HL-60 (cell line): ENCODE data around the gene THEM5.

Experiments used
- DNase-seq, 2 experiments: peaks; one replicate each; pipeline ENCODE4 v3.0.0-alpha.2; 2010 to 2020; ENCODE audit warnings: low read depth in 1 of 2, low spot score in 1 of 2
- H3K27ac ChIP-seq: fragments of 250-450 bp; sonication (Bioruptor Pico); replicated peaks from 2 replicates; pipeline ENCODE4 v1.5.1; 2020; ENCODE audit warnings: mild to moderate bottlenecking, moderate library complexity
- H3K27me3 ChIP-seq: fragments of 250-450 bp; sonication (Bioruptor Pico); 2 replicates; pipeline ENCODE4 v1.5.1; 2021; ENCODE audit warnings: mild to moderate bottlenecking, moderate library complexity; ENCODE audit not compliant: insufficient read depth, poor library complexity, severe bottlenecking
- H3K4me3 ChIP-seq: replicated peaks from 2 replicates; pipeline ENCODE4 v1.5.1; 2011; ENCODE audit warnings: mild to moderate bottlenecking, control low read depth, low read length; ENCODE audit not compliant: insufficient read depth
- GABPA ChIP-seq: IDR thresholded peaks from 2 replicates; pipeline ENCODE4 v1.6.1; 2012; ENCODE audit warnings: low read depth
- POLR2AphosphoS5 ChIP-seq: IDR thresholded peaks from 2 replicates; pipeline ENCODE4 v1.6.1; 2012; ENCODE audit warnings: low read depth
- SPI1 ChIP-seq: IDR thresholded peaks from 2 replicates; pipeline ENCODE4 v1.6.1; 2012; ENCODE audit warnings: low read depth, mild to moderate bottlenecking, borderline replicate concordance
- TF ChIP-seq, protein P1 (sequence below): IDR thresholded peaks from one replicate; pipeline ENCODE4 v1.5.1; 2011; ENCODE audit warnings: low read length, control low read depth, inconsistent platforms; ENCODE audit not compliant: insufficient read depth
- TF ChIP-seq, protein P2 (sequence below): IDR thresholded peaks from 2 replicates; pipeline ENCODE4 v1.6.1; 2012; ENCODE audit warnings: low read depth; ENCODE audit not compliant: insufficient replicate concordance

Gene THEM5

DNA sequence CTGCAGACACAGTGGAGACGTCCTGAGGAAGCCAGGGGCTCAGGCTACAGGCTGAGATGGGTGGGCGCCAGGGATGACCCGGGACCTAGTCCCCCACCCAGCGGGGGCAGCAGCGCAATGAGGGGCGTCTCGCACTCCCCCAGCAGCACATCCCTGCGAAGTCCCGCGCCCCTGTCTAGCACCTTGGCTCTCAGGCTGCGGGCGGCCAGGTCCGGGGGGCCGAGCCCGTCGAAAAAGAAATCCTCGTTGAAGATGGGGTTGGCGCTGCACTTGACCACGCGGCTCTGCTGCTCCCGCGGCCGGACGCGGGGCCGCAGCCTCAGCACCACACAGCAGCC lies 15.7 kb downstream of the THEM5 start:
- H3K27me3 ChIP-seq = peaks cover 31% of the 10 kb centered on the region
- TF ChIP-seq, protein P1, sequence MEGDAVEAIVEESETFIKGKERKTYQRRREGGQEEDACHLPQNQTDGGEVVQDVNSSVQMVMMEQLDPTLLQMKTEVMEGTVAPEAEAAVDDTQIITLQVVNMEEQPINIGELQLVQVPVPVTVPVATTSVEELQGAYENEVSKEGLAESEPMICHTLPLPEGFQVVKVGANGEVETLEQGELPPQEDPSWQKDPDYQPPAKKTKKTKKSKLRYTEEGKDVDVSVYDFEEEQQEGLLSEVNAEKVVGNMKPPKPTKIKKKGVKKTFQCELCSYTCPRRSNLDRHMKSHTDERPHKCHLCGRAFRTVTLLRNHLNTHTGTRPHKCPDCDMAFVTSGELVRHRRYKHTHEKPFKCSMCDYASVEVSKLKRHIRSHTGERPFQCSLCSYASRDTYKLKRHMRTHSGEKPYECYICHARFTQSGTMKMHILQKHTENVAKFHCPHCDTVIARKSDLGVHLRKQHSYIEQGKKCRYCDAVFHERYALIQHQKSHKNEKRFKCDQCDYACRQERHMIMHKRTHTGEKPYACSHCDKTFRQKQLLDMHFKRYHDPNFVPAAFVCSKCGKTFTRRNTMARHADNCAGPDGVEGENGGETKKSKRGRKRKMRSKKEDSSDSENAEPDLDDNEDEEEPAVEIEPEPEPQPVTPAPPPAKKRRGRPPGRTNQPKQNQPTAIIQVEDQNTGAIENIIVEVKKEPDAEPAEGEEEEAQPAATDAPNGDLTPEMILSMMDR = no peak
- TF ChIP-seq SPI1 (no peak), GABPA (no peak), POLR2AphosphoS5 (no peak)
- TF ChIP-seq, protein P2, sequence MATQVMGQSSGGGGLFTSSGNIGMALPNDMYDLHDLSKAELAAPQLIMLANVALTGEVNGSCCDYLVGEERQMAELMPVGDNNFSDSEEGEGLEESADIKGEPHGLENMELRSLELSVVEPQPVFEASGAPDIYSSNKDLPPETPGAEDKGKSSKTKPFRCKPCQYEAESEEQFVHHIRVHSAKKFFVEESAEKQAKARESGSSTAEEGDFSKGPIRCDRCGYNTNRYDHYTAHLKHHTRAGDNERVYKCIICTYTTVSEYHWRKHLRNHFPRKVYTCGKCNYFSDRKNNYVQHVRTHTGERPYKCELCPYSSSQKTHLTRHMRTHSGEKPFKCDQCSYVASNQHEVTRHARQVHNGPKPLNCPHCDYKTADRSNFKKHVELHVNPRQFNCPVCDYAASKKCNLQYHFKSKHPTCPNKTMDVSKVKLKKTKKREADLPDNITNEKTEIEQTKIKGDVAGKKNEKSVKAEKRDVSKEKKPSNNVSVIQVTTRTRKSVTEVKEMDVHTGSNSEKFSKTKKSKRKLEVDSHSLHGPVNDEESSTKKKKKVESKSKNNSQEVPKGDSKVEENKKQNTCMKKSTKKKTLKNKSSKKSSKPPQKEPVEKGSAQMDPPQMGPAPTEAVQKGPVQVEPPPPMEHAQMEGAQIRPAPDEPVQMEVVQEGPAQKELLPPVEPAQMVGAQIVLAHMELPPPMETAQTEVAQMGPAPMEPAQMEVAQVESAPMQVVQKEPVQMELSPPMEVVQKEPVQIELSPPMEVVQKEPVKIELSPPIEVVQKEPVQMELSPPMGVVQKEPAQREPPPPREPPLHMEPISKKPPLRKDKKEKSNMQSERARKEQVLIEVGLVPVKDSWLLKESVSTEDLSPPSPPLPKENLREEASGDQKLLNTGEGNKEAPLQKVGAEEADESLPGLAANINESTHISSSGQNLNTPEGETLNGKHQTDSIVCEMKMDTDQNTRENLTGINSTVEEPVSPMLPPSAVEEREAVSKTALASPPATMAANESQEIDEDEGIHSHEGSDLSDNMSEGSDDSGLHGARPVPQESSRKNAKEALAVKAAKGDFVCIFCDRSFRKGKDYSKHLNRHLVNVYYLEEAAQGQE = no peak
- no peak for DNase-seq
- H3K27ac ChIP-seq = no peak overlapping the region
- no peak overlapping the region for H3K4me3 ChIP-seq

DNA sequence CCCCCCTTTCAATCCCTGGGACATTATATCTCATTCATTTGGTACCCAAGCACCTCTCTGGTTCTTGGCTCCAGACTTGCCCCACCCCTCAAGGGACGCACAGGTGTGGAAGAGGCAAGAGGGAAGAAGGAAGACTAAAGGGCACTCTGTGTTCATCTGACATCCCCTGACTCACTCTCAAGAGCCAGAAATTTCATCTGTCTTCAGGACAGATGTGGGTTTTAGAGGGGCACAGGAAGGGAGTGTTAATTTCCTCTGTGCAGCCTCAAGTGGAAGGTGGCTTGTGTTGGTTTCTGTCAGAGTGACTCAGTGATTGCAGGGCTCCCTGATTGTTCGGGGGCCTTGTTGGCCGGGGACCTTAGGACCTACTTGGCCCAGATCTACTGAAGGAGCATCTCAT lies 16.3 kb downstream of the THEM5 start:
- no peak overlapping the region for H3K4me3 ChIP-seq
- H3K27me3 ChIP-seq = peaks cover 31% of the 10 kb centered on the region
- DNase-seq = no peak
- TF ChIP-seq GABPA = no peak
- no peak for TF ChIP-seq POLR2AphosphoS5
- TF ChIP-seq SPI1 = no peak
- TF ChIP-seq, protein P1 = no peak
- TF ChIP-seq, protein P2 = no peak
- H3K27ac ChIP-seq = no peak overlapping the region

DNA sequence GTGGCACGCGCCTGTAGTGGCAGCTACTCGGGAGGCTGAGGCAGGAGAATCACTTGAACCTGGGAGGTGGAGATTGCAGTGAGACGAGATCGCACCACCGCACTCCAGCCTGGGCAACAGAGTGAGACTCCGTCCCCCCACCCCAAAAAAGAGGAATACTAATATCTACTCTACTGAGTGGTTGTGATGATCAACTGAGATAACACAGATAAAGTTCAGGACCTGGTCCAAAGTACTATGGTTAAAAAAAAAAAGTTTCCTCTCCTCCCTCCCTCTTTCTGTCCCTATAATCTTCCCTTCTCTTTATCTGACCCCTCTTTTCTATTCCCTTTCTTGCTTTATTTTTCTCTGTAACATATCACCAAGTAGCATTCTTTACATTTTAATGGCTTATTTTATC lies 17.9 kb downstream of the THEM5 start:
- no peak for DNase-seq
- no peak for TF ChIP-seq GABPA
- TF ChIP-seq, protein P1 = no peak
- TF ChIP-seq, protein P2 = no peak
- no peak for TF ChIP-seq POLR2AphosphoS5
- TF ChIP-seq SPI1 = no peak
- Histone ChIP-seq H3K27ac (no peak overlapping the region), H3K27me3 (peaks cover 27% of the 10 kb centered on the region), H3K4me3 (no peak overlapping the region)
